Type B pancreatic cell (in vitro differentiated cells): ENCODE results near the gene ETS1. TPM values are rescaled to one million over a fixed set of nuclear protein-coding genes. Genes with fewer than 3 reads are reported as not detected.

ENCODE experiments used
- DNase-seq: peaks from one replicate; pipeline ENCODE4 v3.0.0; 2021; ENCODE audit warnings: mixed read lengths; ENCODE audit not compliant: unreplicated experiment; ENCODE audit errors: extremely low spot score
- H3K27ac Mint-ChIP-seq: 2 replicates; pipeline ENCODE4 v1.8.0; 2021; ENCODE audit warnings: mild to moderate bottlenecking, mixed read lengths
- H3K27me3 Mint-ChIP-seq: 2 replicates; pipeline ENCODE4 v1.8.0; 2021; ENCODE audit warnings: mixed read lengths
- H3K36me3 Mint-ChIP-seq: 2 replicates; pipeline ENCODE4 v1.8.0; 2021; ENCODE audit warnings: mixed read lengths
- H3K4me1 Mint-ChIP-seq: one replicate; pipeline ENCODE4 v1.8.0; 2021; ENCODE audit warnings: mixed read lengths; ENCODE audit not compliant: unreplicated experiment
- H3K4me3 Mint-ChIP-seq: 2 replicates; pipeline ENCODE4 v1.8.0; 2021; ENCODE audit warnings: mild to moderate bottlenecking, mixed read lengths
- H3K9me3 Mint-ChIP-seq: 2 replicates; pipeline ENCODE4 v1.8.0; 2021; ENCODE audit warnings: mixed read lengths
- CTCF ChIP-seq: fragments of 200-600 bp; sonication (generic); conservative IDR thresholded peaks from 2 replicates; pipeline ENCODE4 v1.5.0; 2021; ENCODE audit warnings: antibody characterized with exemption, mild to moderate bottlenecking
- total RNA-seq: library from RNA; stranded (reverse); gene quantifications from 2 replicates; pipeline ENCODE4 v1.2.1, GENCODE V29; 2021; ENCODE audit warnings: low replicate concordance

ETS1 gene
- total RNA-seq, 1 donor from 2014 or later = 40.6 TPM

GRCh38 chr11:128422576-128423370 is 164.6 kb downstream of the ETS1 start:
- H3K9me3 Mint-ChIP-seq = no peaks in the 10 kb centered on the region
- no peaks in the 10 kb centered on the region for H3K36me3 Mint-ChIP-seq
- H3K27ac Mint-ChIP-seq = no peak overlapping the region
- H3K4me1 Mint-ChIP-seq = peaks cover 36% of the 10 kb centered on the region
- no peak overlapping the region for H3K4me3 Mint-ChIP-seq
- no peak for DNase-seq
- no peak for TF ChIP-seq CTCF
- H3K27me3 Mint-ChIP-seq = no peaks in the 10 kb centered on the region

GRCh38 chr11:128421577-128422330 is 165.6 kb downstream of the ETS1 start:
- TF ChIP-seq CTCF = no peak
- peaks cover 40% of the 10 kb centered on the region for H3K4me1 Mint-ChIP-seq
- no peaks in the 10 kb centered on the region for H3K36me3 Mint-ChIP-seq

GRCh38 chr11:128420951-128421350 is 166.4 kb downstream of the ETS1 start:
- no peak for TF ChIP-seq CTCF
- Mint-ChIP-seq H3K27ac (no peak overlapping the region), H3K36me3 (no peaks in the 10 kb centered on the region), H3K9me3 (no peaks in the 10 kb centered on the region), H3K27me3 (peaks cover 4% of the 10 kb centered on the region), H3K4me1 (peaks cover 40% of the 10 kb centered on the region), H3K4me3 (no peak overlapping the region)
- DNase-seq = no peak

More at GRCh38 chr11:128421577-128422330, 165.6 kb downstream of the ETS1 start:
- Mint-ChIP-seq H3K27ac (no peak overlapping the region), H3K4me3 (no peak overlapping the region), H3K9me3 (no peaks in the 10 kb centered on the region), H3K27me3 (peaks cover 4% of the 10 kb centered on the region)
- DNase-seq = no peak

- Mint-ChIP-seq H3K27me3 (peaks cover 4% of the 10 kb centered on the region), H3K36me3 (no peaks in the 10 kb centered on the region), H3K4me1 (peaks cover 44% of the 10 kb centered on the region), H3K9me3 (no peaks in the 10 kb centered on the region), H3K4me3 (no peak overlapping the region), H3K27ac (no peak overlapping the region)
- no peak for DNase-seq
- no peak for TF ChIP-seq CTCF
Measured at GRCh38 chr11:128420265-128420664, 167.1 kb downstream of the ETS1 start.

GRCh38 chr11:128419012-128419767 is 168.2 kb downstream of the ETS1 start:
- H3K4me3 Mint-ChIP-seq = no peak overlapping the region
- H3K27ac Mint-ChIP-seq = no peak overlapping the region
- H3K9me3 Mint-ChIP-seq = no peaks in the 10 kb centered on the region
- no peak for TF ChIP-seq CTCF
- DNase-seq = no peak
- H3K36me3 Mint-ChIP-seq = no peaks in the 10 kb centered on the region
- H3K27me3 Mint-ChIP-seq = peaks cover 4% of the 10 kb centered on the region
- H3K4me1 Mint-ChIP-seq = peaks cover 39% of the 10 kb centered on the region
